HEK293T (cell line): ENCODE measurements around the gene DET1.
"Not testable (repeated sequence)": the region's sequence is repeated elsewhere in the genome, so short reads cannot be mapped to it uniquely, and the experiment has no call there.

Experiments
- CTCF ChIA-PET: fragments of 350-600 bp; formaldehyde crosslinking; extraction: SDS; loops from one replicate; lab custom pipeline; 2021; ENCODE audit warnings: antibody characterized with exemption, inconsistent platforms; lab: Yijun Ruan, JAX
- POLR2A ChIA-PET: fragments of 350-600 bp; formaldehyde crosslinking; extraction: SDS; loops from one replicate; lab custom pipeline; 2020; ENCODE audit warnings: antibody characterized with exemption, inconsistent platforms; lab: Yijun Ruan, JAX
- DNase-seq: peaks from one replicate; pipeline ENCODE4 v3.0.0; 2012; ENCODE audit warnings: mixed read lengths; ENCODE audit errors: extremely low spot score
- ARNT ChIP-seq: fragments of 450-650 bp; IDR thresholded peaks from 2 replicates; pipeline ENCODE4 v1.6.1; 2017; ENCODE audit warnings: mild to moderate bottlenecking
- BHLHE40 ChIP-seq: fragments of 450-650 bp; IDR thresholded peaks from 2 replicates; pipeline ENCODE4 v1.6.1; 2016; ENCODE audit warnings: mild to moderate bottlenecking, moderate library complexity, borderline replicate concordance
- CTBP1 ChIP-seq: fragments of 450-650 bp; IDR thresholded peaks from 2 replicates; pipeline ENCODE4 v1.6.1; 2016; ENCODE audit warnings: borderline replicate concordance
- ELF4 ChIP-seq: fragments of 450-650 bp; IDR thresholded peaks from 2 replicates; pipeline ENCODE4 v1.6.1; 2017; ENCODE audit warnings: antibody characterized with exemption
- FOXA1 ChIP-seq: fragments of 450-650 bp; IDR thresholded peaks from 2 replicates; pipeline ENCODE4 v1.6.1; 2016; ENCODE audit warnings: mild to moderate bottlenecking
- FOXK2 ChIP-seq: fragments of 450-650 bp; IDR thresholded peaks from 2 replicates; pipeline ENCODE4 v1.6.1; 2016; ENCODE audit warnings: mild to moderate bottlenecking
- FOXM1 ChIP-seq: fragments of 450-650 bp; IDR thresholded peaks from 2 replicates; pipeline ENCODE4 v1.6.1; 2017; ENCODE audit warnings: mild to moderate bottlenecking, borderline replicate concordance
- HDGF ChIP-seq: fragments of 450-650 bp; IDR thresholded peaks from 2 replicates; pipeline ENCODE4 v1.6.1; 2017; ENCODE audit warnings: antibody characterized with exemption, borderline replicate concordance
- L3MBTL2 ChIP-seq: fragments of 450-650 bp; conservative IDR thresholded peaks from 2 replicates; pipeline ENCODE4 v1.6.1; 2016; ENCODE audit warnings: mild to moderate bottlenecking
- LEF1 ChIP-seq: fragments of 450-650 bp; IDR thresholded peaks from 2 replicates; pipeline ENCODE4 v1.6.1; 2017; ENCODE audit warnings: mild to moderate bottlenecking, borderline replicate concordance
- NFRKB ChIP-seq: fragments of 450-650 bp; IDR thresholded peaks from 2 replicates; pipeline ENCODE4 v1.6.1; 2016; ENCODE audit warnings: mild to moderate bottlenecking, moderate library complexity
- SP1 ChIP-seq: fragments of 450-650 bp; IDR thresholded peaks from 2 replicates; pipeline ENCODE4 v1.6.1; 2017
- SUZ12 ChIP-seq: fragments of 450-650 bp; IDR thresholded peaks from 2 replicates; pipeline ENCODE4 v1.6.1; 2016; ENCODE audit warnings: mild to moderate bottlenecking
- TARDBP ChIP-seq: fragments of 450-650 bp; IDR thresholded peaks from 2 replicates; pipeline ENCODE4 v1.6.1; 2016
- ZNF384 ChIP-seq: fragments of 450-650 bp; IDR thresholded peaks from 2 replicates; pipeline ENCODE4 v1.6.1; 2016
- TF ChIP-seq, protein P1 (sequence below): fragments of 450-650 bp; IDR thresholded peaks from 2 replicates; pipeline ENCODE4 v1.6.1; 2016

DET1 gene

DNA sequence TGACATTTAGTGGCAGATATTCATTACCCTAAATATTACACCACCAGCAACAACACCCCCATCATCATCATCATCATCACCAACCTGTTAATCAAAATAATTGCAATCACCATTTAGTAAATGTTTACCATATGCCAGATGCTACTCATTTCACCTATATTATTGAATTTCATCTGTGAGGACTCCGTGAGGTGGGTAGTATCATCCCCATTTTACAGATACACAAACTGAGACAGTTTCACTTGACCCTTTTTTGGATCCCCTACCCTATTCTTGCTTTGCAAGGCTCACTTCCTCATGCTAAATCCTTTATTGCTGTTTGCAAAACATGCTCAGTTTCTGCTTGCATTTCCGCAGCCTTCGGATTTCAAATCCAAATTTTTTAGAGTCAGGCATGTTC, 18.3 kb upstream of the DET1 start:
- DNase-seq = no peak
- TF ChIP-seq TARDBP = no peak
- no peak for TF ChIP-seq BHLHE40
- TF ChIP-seq SP1 = no peak
- TF ChIP-seq LEF1 = no peak
- ChIA-PET POLR2A (no interaction called here), CTCF (no interaction called here)

DNA sequence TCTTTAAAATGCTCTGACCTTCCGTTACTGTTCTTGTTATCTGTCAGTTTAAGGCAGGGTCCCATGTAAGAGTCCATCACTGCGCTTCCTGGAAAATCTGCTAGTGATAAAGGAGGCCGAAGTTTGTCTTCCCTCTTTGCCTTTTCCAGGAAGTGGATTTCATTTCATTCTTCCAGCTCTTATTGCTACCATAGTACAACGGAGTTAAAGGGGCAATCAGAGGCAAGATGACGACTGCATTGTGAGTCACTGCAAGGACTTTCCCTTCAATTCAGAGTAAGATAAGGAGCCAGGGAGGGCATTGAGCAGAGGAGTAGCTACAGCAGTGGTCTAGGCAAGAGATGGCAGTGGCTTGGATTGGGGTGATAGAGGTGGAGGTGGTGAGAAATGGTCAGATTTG, 17.2 kb upstream of the DET1 start:
- ChIA-PET POLR2A (no interaction called here), CTCF (no interaction called here)
- TF ChIP-seq BHLHE40 (no peak), LEF1 (no peak), SUZ12 (no peak), ELF4 (no peak), ZNF384 (no peak), L3MBTL2 (no peak), FOXA1 (no peak), FOXK2 (no peak), FOXM1 (no peak), CTBP1 (no peak), HDGF (no peak), NFRKB (no peak), TARDBP (no peak)
- TF ChIP-seq, protein P1, sequence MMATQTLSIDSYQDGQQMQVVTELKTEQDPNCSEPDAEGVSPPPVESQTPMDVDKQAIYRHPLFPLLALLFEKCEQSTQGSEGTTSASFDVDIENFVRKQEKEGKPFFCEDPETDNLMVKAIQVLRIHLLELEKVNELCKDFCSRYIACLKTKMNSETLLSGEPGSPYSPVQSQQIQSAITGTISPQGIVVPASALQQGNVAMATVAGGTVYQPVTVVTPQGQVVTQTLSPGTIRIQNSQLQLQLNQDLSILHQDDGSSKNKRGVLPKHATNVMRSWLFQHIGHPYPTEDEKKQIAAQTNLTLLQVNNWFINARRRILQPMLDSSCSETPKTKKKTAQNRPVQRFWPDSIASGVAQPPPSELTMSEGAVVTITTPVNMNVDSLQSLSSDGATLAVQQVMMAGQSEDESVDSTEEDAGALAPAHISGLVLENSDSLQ = no peak
- DNase-seq = no peak

DNA sequence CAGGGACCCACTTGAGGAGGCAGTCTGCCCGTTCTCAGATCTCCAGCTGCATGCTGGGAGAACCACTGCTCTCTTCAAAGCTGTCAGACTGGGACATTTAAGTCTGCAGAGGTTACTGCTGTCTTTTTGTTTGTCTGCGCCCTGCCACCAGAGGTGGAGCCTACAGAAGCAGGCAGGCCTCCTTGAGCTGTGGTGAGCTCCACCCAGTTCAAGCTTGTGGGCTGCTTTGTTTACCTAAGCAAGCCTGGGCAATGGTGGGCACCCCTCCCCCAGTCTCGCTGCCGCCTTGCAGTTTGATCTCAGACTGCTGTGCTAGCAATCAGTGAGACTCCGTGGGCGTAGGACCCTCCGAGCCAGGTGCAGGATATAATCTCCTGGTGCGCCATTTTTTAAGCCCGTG, 13.1 kb upstream of the DET1 start:
- DNase-seq, POLR2A ChIA-PET: not testable (repeated sequence)
- CTCF ChIA-PET = interaction anchor here (0.6 kb wide), 1 partner anchor 58 kb away, joined by 3 read pairs; no protein-coding TSS in a partner anchor

DNA sequence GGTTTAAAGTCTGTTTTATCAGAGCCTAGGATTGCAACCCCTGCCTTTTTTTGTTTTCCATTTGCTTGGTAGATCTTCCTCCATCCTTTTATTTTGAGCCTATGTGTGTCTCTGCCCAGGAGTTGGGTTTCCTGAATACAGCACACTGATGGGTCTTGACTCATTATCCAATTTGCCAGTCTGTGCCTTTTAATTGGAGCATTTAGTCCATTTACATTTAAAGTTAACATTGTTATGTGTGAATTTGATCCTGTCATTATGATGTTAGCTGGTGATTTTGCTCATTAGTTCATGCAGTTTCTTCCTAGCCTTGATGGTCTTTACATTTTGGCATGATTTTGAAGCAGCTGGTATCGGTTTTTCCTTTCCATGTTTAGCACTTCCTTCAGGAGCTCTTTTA, 11.5 kb upstream of the DET1 start:
- POLR2A ChIA-PET, CTCF ChIA-PET: not testable (repeated sequence)

DNA sequence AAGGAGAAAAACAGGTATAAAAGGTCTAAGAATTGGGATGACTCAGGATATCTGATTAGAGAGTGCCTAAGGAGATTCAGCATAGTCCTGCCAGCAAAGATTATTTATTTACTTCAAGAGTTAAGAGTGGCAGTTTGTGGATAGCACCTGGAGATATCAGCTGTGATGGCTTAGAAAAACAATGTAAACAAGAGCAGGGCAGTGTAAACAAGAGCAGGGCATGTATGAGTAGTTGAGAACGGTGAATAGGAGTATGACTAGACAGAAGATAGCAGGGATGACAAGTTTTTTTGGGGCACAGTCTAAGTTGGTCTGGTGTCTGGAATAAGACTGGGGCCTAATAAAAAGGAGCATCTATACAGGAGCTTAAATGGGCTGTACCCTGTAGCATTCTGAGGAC, 1.5 kb upstream of the DET1 start:
- DNase-seq, CTCF ChIA-PET, POLR2A ChIA-PET: not testable (repeated sequence)

More for the DNA sequence above, 11.5 kb upstream of the DET1 start:
- DNase-seq = not testable (repeated sequence)

- POLR2A ChIA-PET, CTCF ChIA-PET, DNase-seq: not testable (repeated sequence)
Observed at GRCh38 chr15:88545578-88546247, 768 bp downstream of the DET1 start.

GRCh38 chr15:88543065-88543776, 3.3 kb downstream of the DET1 start:
- POLR2A ChIA-PET = interaction anchor here (1.0 kb wide), 1 partner anchor 13 kb away, joined by 3 read pairs; no protein-coding TSS in a partner anchor
- DNase-seq = no peak

GRCh38 chr15:88542342-88542733, 4.1 kb downstream of the DET1 start:
- TF ChIP-seq HDGF (no peak), FOXA1 (no peak), TARDBP (no peak), CTBP1 (no peak), LEF1 (no peak), ARNT (no peak), FOXM1 (no peak), L3MBTL2 (no peak), BHLHE40 (no peak)
- TF ChIP-seq, protein P1 = no peak
- no peak for DNase-seq
- POLR2A ChIA-PET = interaction anchor here (0.6 kb wide), 1 partner anchor 73 kb away, joined by 3 read pairs; no protein-coding TSS in a partner anchor
- CTCF ChIA-PET = interaction anchor here (0.9 kb wide), 1 partner anchor 68 kb away, joined by 3 read pairs; no protein-coding TSS in a partner anchor

More at GRCh38 chr15:88543065-88543776, 3.3 kb downstream of the DET1 start:
- CTCF ChIA-PET = interaction anchor here (0.9 kb wide), 1 partner anchor 67 kb away, joined by 3 read pairs; no protein-coding TSS in a partner anchor
- TF ChIP-seq FOXM1 (no peak), LEF1 (no peak), FOXA1 (no peak), L3MBTL2 (no peak)
